B cell (primary cell): ENCODE results near the gene RABGAP1L. TPM values are rescaled to one million over a fixed set of nuclear protein-coding genes. Genes with fewer than 3 reads are reported as not detected.

Experiments used
- ATAC-seq: fragments of 200-7000 bp; cut with Tn5 transposase; one replicate; pipeline ENCODE4 v1.10.0; 2021; ENCODE audit warnings: low read depth, mild to moderate bottlenecking, moderate number of reproducible peaks, moderate library complexity
- CTCF ChIA-PET: fragments of 350-600 bp; sonication (Branson Sonifier 250); formaldehyde crosslinking; loops from one replicate; lab custom pipeline; 2021; ENCODE audit warnings: antibody characterized with exemption, inconsistent platforms; lab: Charles Lee
- POLR2A ChIA-PET: fragments of 350-600 bp; sonication (Branson Sonifier 250); formaldehyde crosslinking; loops from one replicate; lab custom pipeline; 2021; ENCODE audit warnings: antibody characterized with exemption; lab: Charles Lee
- DNase-seq: peaks from one replicate; pipeline ENCODE4 v3.0.0; 2013
- H2AFZ ChIP-seq: 2 replicates; pipeline ENCODE4 v1.6.1; 2012; ENCODE audit warnings: mild to moderate bottlenecking, low read depth, low read length; ENCODE audit not compliant: insufficient read depth, poor library complexity, severe bottlenecking
- H3K27ac ChIP-seq, 2 donors: 1 replicate in 1 of 2; 2 replicates in 1 of 2; pipeline ENCODE4 v1.5.1; 2012 to 2013; ENCODE audit warnings: low read length in 2 of 2, mild to moderate bottlenecking in 2 of 2, moderate library complexity in 1 of 2
- H3K27me3 ChIP-seq, 4 experiments: fragments of 200-600 bp in 1 of 4; sonication (generic) in 1 of 4; replicated peaks in 1 of 4; 1 replicate in 2 of 4; 2 replicates in 2 of 4; pipeline versions ENCODE4 v1.6.1 to v1.7.0; 2013 to 2016; ENCODE audit warnings: low read length in 3 of 4, mild to moderate bottlenecking in 2 of 4, mixed read lengths in 1 of 4, moderate library complexity in 1 of 4; ENCODE audit not compliant: insufficient read depth in 4 of 4, control insufficient read depth in 3 of 4; ENCODE audit errors: control extremely low read depth in 1 of 4
- H3K36me3 ChIP-seq, 2 experiments: replicated peaks in 1 of 2; 1 replicate in 1 of 2; 2 replicates in 1 of 2; pipeline versions ENCODE4 v1.6.1 to v1.7.1; 2013; ENCODE audit warnings: low read length in 1 of 2; ENCODE audit not compliant: insufficient read depth in 2 of 2, control insufficient read depth in 1 of 2; ENCODE audit errors: control extremely low read depth in 1 of 2, extremely low read depth in 1 of 2
- H3K4me1 ChIP-seq, 2 donors: fragments of 200-600 bp in 1 of 2; sonication (generic) in 1 of 2; 1 replicate in 1 of 2; 2 replicates in 1 of 2; pipeline versions ENCODE4 v1.5.1 to v1.6.1; 2013 to 2017; ENCODE audit warnings: low read length in 2 of 2; ENCODE audit not compliant: control insufficient read depth in 2 of 2, insufficient read depth in 2 of 2
- H3K4me2 ChIP-seq: replicated peaks from 2 replicates; pipeline ENCODE3; 2012; ENCODE audit warnings: mild to moderate bottlenecking, low read depth, low read length; ENCODE audit not compliant: poor library complexity, severe bottlenecking
- H3K4me3 ChIP-seq, 5 experiments: fragments of 200-600 bp in 1 of 5; sonication (generic) in 1 of 5; 1 replicate in 3 of 5; 2 replicates in 2 of 5; pipeline versions ENCODE4 v1.5.1 to v1.7.0; 2011 to 2016; ENCODE audit warnings: low read length in 4 of 5, mild to moderate bottlenecking in 4 of 5, low read depth in 2 of 5, control low read depth in 1 of 5, moderate library complexity in 1 of 5; ENCODE audit not compliant: insufficient read depth in 1 of 5; ENCODE audit errors: control extremely low read depth in 1 of 5, extremely low read depth in 1 of 5
- H3K79me2 ChIP-seq: fragments of 200-600 bp; sonication (generic); one replicate; pipeline ENCODE4 v1.6.0; 2016; ENCODE audit warnings: low read length; ENCODE audit not compliant: control insufficient read depth, insufficient read depth
- H3K9ac ChIP-seq: fragments of 200-600 bp; sonication (generic); 2 replicates; pipeline ENCODE4 v1.6.1; 2017; ENCODE audit warnings: mild to moderate bottlenecking, low read length, moderate library complexity
- H3K9me3 ChIP-seq, 3 donors: one replicate each; pipeline versions ENCODE4 v1.6.1 to v1.7.1; 2013; ENCODE audit warnings: low read length in 2 of 3; ENCODE audit not compliant: control insufficient read depth in 2 of 3, insufficient read depth in 1 of 3; ENCODE audit errors: control extremely low read depth in 1 of 3
- H4K20me1 ChIP-seq: 2 replicates; pipeline ENCODE4 v1.6.0; 2012; ENCODE audit warnings: mild to moderate bottlenecking, low read length; ENCODE audit not compliant: insufficient read depth, control insufficient read depth, poor library complexity, severe bottlenecking
- H3K27ac Mint-ChIP-seq: one replicate; pipeline ENCODE4 v1.8.0; 2021; ENCODE audit warnings: mixed read lengths
- H3K27me3 Mint-ChIP-seq: one replicate; pipeline ENCODE4 v1.8.0; 2021; ENCODE audit warnings: mixed read lengths
- H3K4me1 Mint-ChIP-seq: one replicate; pipeline ENCODE4 v1.8.0; 2021; ENCODE audit warnings: mixed read lengths
- H3K4me3 Mint-ChIP-seq: one replicate; pipeline ENCODE4 v1.8.0; 2021; ENCODE audit warnings: mixed read lengths
- H3K9me3 Mint-ChIP-seq: one replicate; pipeline ENCODE4 v1.8.0; 2022; ENCODE audit warnings: mixed read lengths; ENCODE audit not compliant: insufficient read depth
- CTCF ChIP-seq: fragments of 200-600 bp; IDR thresholded peaks from one replicate; pipeline ENCODE4 v1.8.0; 2022; ENCODE audit warnings: antibody characterized with exemption, mild to moderate bottlenecking
- EZH2 ChIP-seq: IDR thresholded peaks from 2 replicates; pipeline ENCODE4 v1.6.1; 2012; ENCODE audit warnings: borderline replicate concordance, low read depth, mild to moderate bottlenecking, moderate library complexity, low read length; ENCODE audit not compliant: insufficient read depth, poor library complexity, severe bottlenecking
- WGBS: methylation state at CpG from one replicate; pipeline ENCODE4 v1.1.5; 2013; ENCODE audit warnings: missing lambda C conversion rate; ENCODE audit not compliant: insufficient coverage; 5-methylcytosine and 5-hydroxymethylcytosine counted together
- intact Hi-C: fragments of 100-400 bp; cut with micrococcal nuclease; formaldehyde crosslinking; loops from one replicate; pipeline ENCODE4 v1.10.0; 2022
- polyA plus RNA-seq: library from polyadenylated mRNA; depleted of rRNA; stranded (reverse); fragments of >200 nt; gene quantifications from 2 replicates; pipeline ENCODE4 v1.2.3, GENCODE V29; 2012
- total RNA-seq, 2 donors: library from RNA; stranded (reverse); fragments of 120-200 nt in 1 of 2; gene quantifications; 1 replicate in 1 of 2; 2 replicates in 1 of 2; pipeline versions ENCODE4 v1.2.3 to v1.2.4, GENCODE V29; 2013 to 2022

The RABGAP1L gene
- total and polyA plus RNA-seq, 2 donors (not counting 1 experiment from before 2014, with no cell fraction given): 34.9 to 159 TPM

- WGBS: 90% methylated on average over 2 of the region's 4 CpGs
- no peak for DNase-seq
- no peaks in the 10 kb centered on the region for H3K4me1 ChIP-seq
- Mint-ChIP-seq H3K27ac (no peak overlapping the region), H3K4me1 (peaks cover 3% of the 10 kb centered on the region), H3K4me3 (no peak overlapping the region), H3K27me3 (no peaks in the 10 kb centered on the region), H3K9me3 (no peaks in the 10 kb centered on the region)
- H3K9me3 ChIP-seq: no peaks in the 10 kb centered on the region
- no peak overlapping the region for H3K4me3 ChIP-seq
- ChIA-PET CTCF (interaction anchor here (1.1 kb wide), 1 partner anchor 981 kb away, joined by 3 read pairs; no protein-coding TSS in a partner anchor), POLR2A (no interaction called here)
- intact Hi-C loops: no loop called here
- TF ChIP-seq EZH2 (no peak), CTCF (no peak)
- H4K20me1 ChIP-seq: no peaks in the 10 kb centered on the region
- H3K4me2 ChIP-seq: no peak overlapping the region
- no peaks in the 10 kb centered on the region for H3K79me2 ChIP-seq
- peaks cover 6 to 21% of the 10 kb centered on the region in 2 experiments for H3K36me3 ChIP-seq
- H3K27ac ChIP-seq: no peak overlapping the region
- no peak for ATAC-seq
- no peak overlapping the region for H3K9ac ChIP-seq
- no peaks in the 10 kb centered on the region for H3K27me3 ChIP-seq
- H2AFZ ChIP-seq: no peak overlapping the region
Observed at GRCh38 chr1:174401075-174401474, 241.8 kb downstream of the RABGAP1L start.

- no peaks in the 10 kb centered on the region for H3K79me2 ChIP-seq
- no peak overlapping the region for H3K9ac ChIP-seq
- peaks cover 16% of the 10 kb centered on the region for H3K4me1 Mint-ChIP-seq
- H3K27ac ChIP-seq: no peak overlapping the region
- DNase-seq: no peak
- H3K9me3 ChIP-seq: no peaks in the 10 kb centered on the region
- H3K4me2 ChIP-seq: no peak overlapping the region
- no CpG with 5 or more reads among the region's 1 CpG for WGBS
- intact Hi-C loops: no loop called here
- H3K4me3 Mint-ChIP-seq: no peak overlapping the region
- POLR2A ChIA-PET: no interaction called here
- H3K4me1 ChIP-seq: no peaks in the 10 kb centered on the region
- no peak overlapping the region for H2AFZ ChIP-seq
- H3K27ac Mint-ChIP-seq: no peak overlapping the region
- H3K9me3 Mint-ChIP-seq: peaks cover 4% of the 10 kb centered on the region
- no peaks in the 10 kb centered on the region for H4K20me1 ChIP-seq
- CTCF ChIA-PET: no interaction called here
- no peaks in the 10 kb centered on the region for H3K27me3 ChIP-seq
- H3K36me3 ChIP-seq: peaks cover 0 to 4% of the 10 kb centered on the region in 2 experiments
- no peaks in the 10 kb centered on the region for H3K27me3 Mint-ChIP-seq
- no peak overlapping the region for H3K4me3 ChIP-seq
- ATAC-seq: no peak
- TF ChIP-seq EZH2 (no peak), CTCF (no peak)
Observed at GRCh38 chr1:174405219-174405618, 245.9 kb downstream of the RABGAP1L start.
